HEK293T (cell line): Measurements from ENCODE around the gene USF2.

ENCODE experiments used
- CTCF ChIA-PET: fragments of 350-600 bp; formaldehyde crosslinking; extraction: SDS; loops from one replicate; lab custom pipeline; 2021; ENCODE audit warnings: antibody characterized with exemption, inconsistent platforms; lab: Yijun Ruan, JAX
- POLR2A ChIA-PET: fragments of 350-600 bp; formaldehyde crosslinking; extraction: SDS; loops from one replicate; lab custom pipeline; 2020; ENCODE audit warnings: antibody characterized with exemption, inconsistent platforms; lab: Yijun Ruan, JAX
- DNase-seq: peaks from one replicate; pipeline ENCODE4 v3.0.0; 2012; ENCODE audit warnings: mixed read lengths; ENCODE audit errors: extremely low spot score
- ARNT ChIP-seq: fragments of 450-650 bp; IDR thresholded peaks from 2 replicates; pipeline ENCODE4 v1.6.1; 2017; ENCODE audit warnings: mild to moderate bottlenecking
- BHLHE40 ChIP-seq: fragments of 450-650 bp; IDR thresholded peaks from 2 replicates; pipeline ENCODE4 v1.6.1; 2016; ENCODE audit warnings: mild to moderate bottlenecking, moderate library complexity, borderline replicate concordance
- CTBP1 ChIP-seq: fragments of 450-650 bp; IDR thresholded peaks from 2 replicates; pipeline ENCODE4 v1.6.1; 2016; ENCODE audit warnings: borderline replicate concordance
- ELF4 ChIP-seq: fragments of 450-650 bp; IDR thresholded peaks from 2 replicates; pipeline ENCODE4 v1.6.1; 2017; ENCODE audit warnings: antibody characterized with exemption
- FOXA1 ChIP-seq: fragments of 450-650 bp; IDR thresholded peaks from 2 replicates; pipeline ENCODE4 v1.6.1; 2016; ENCODE audit warnings: mild to moderate bottlenecking
- FOXK2 ChIP-seq: fragments of 450-650 bp; IDR thresholded peaks from 2 replicates; pipeline ENCODE4 v1.6.1; 2016; ENCODE audit warnings: mild to moderate bottlenecking
- FOXM1 ChIP-seq: fragments of 450-650 bp; IDR thresholded peaks from 2 replicates; pipeline ENCODE4 v1.6.1; 2017; ENCODE audit warnings: mild to moderate bottlenecking, borderline replicate concordance
- HDGF ChIP-seq: fragments of 450-650 bp; IDR thresholded peaks from 2 replicates; pipeline ENCODE4 v1.6.1; 2017; ENCODE audit warnings: antibody characterized with exemption, borderline replicate concordance
- L3MBTL2 ChIP-seq: fragments of 450-650 bp; conservative IDR thresholded peaks from 2 replicates; pipeline ENCODE4 v1.6.1; 2016; ENCODE audit warnings: mild to moderate bottlenecking
- LEF1 ChIP-seq: fragments of 450-650 bp; IDR thresholded peaks from 2 replicates; pipeline ENCODE4 v1.6.1; 2017; ENCODE audit warnings: mild to moderate bottlenecking, borderline replicate concordance
- NFRKB ChIP-seq: fragments of 450-650 bp; IDR thresholded peaks from 2 replicates; pipeline ENCODE4 v1.6.1; 2016; ENCODE audit warnings: mild to moderate bottlenecking, moderate library complexity
- PKNOX1 ChIP-seq: fragments of 450-650 bp; IDR thresholded peaks from 2 replicates; pipeline ENCODE4 v1.6.1; 2016
- SP1 ChIP-seq: fragments of 450-650 bp; IDR thresholded peaks from 2 replicates; pipeline ENCODE4 v1.6.1; 2017
- SUZ12 ChIP-seq: fragments of 450-650 bp; IDR thresholded peaks from 2 replicates; pipeline ENCODE4 v1.6.1; 2016; ENCODE audit warnings: mild to moderate bottlenecking
- TARDBP ChIP-seq: fragments of 450-650 bp; IDR thresholded peaks from 2 replicates; pipeline ENCODE4 v1.6.1; 2016
- ZNF384 ChIP-seq: fragments of 450-650 bp; IDR thresholded peaks from 2 replicates; pipeline ENCODE4 v1.6.1; 2016

USF2 gene

GRCh38 chr19:35314858-35315470 is 46.2 kb downstream of the USF2 start:
- no peak for DNase-seq
- TF ChIP-seq ZNF384 = no peak
- TF ChIP-seq SP1 = no peak
- TF ChIP-seq SUZ12 = no peak
- TF ChIP-seq LEF1 = no peak
- TF ChIP-seq PKNOX1 = no peak
- no peak for TF ChIP-seq L3MBTL2
- POLR2A ChIA-PET = no interaction called here
- CTCF ChIA-PET = no interaction called here

GRCh38 chr19:35315883-35316282 is 47.1 kb downstream of the USF2 start:
- CTCF ChIA-PET = no interaction called here
- POLR2A ChIA-PET = no interaction called here
- DNase-seq = no peak
- TF ChIP-seq FOXM1 = no peak
- TF ChIP-seq FOXA1 = no peak
- TF ChIP-seq SUZ12 = no peak

- ChIA-PET CTCF (no interaction called here), POLR2A (no interaction called here)
- TF ChIP-seq TARDBP (no peak), HDGF (no peak), L3MBTL2 (no peak), FOXK2 (no peak), NFRKB (no peak)
- no peak for DNase-seq
These were observed 47.8 kb downstream of the USF2 start for GRCh38 chr19:35316560-35316959.

- TF ChIP-seq ARNT = no peak
- TF ChIP-seq FOXK2 = no peak
- TF ChIP-seq FOXM1 = no peak
- no peak for TF ChIP-seq L3MBTL2
- TF ChIP-seq NFRKB = no peak
- no peak for TF ChIP-seq FOXA1
- no peak for TF ChIP-seq BHLHE40
- POLR2A ChIA-PET = no interaction called here
- CTCF ChIA-PET = no interaction called here
- no peak for DNase-seq
These were observed 48.8 kb downstream of the USF2 start for GRCh38 chr19:35317464-35318043.

GRCh38 chr19:35318679-35319448 is 50.1 kb downstream of the USF2 start:
- DNase-seq = no peak
- ChIA-PET CTCF (no interaction called here), POLR2A (no interaction called here)
- TF ChIP-seq HDGF (no peak), CTBP1 (no peak), ARNT (no peak), FOXA1 (no peak), ELF4 (no peak), PKNOX1 (no peak), TARDBP (no peak), ZNF384 (no peak), L3MBTL2 (no peak), BHLHE40 (no peak), NFRKB (no peak), FOXK2 (no peak)

GRCh38 chr19:35320065-35320713 is 51.4 kb downstream of the USF2 start:
- TF ChIP-seq L3MBTL2 (no peak), ZNF384 (no peak), SUZ12 (no peak), FOXM1 (no peak), FOXA1 (no peak), PKNOX1 (no peak), HDGF (no peak), LEF1 (no peak), BHLHE40 (no peak), TARDBP (no peak), FOXK2 (no peak), CTBP1 (no peak), ELF4 (no peak), ARNT (no peak), NFRKB (no peak)
- DNase-seq = no peak
- ChIA-PET POLR2A (no interaction called here), CTCF (no interaction called here)
